ENCODE measurements around the gene IPO11. TPM values are rescaled to one million over a fixed set of nuclear protein-coding genes. Genes with fewer than 3 reads are reported as not detected.

Gene IPO11
- total RNA-seq, 2 experiments from 2014 or later = 36.9 to 38.0 TPM

GRCh38 chr5:62568800-62569432, 156.4 kb downstream of the IPO11 start:
- no peak for ATAC-seq
- CTCF ChIA-PET = interaction anchor here (0.6 to 1.0 kb wide), 4 partner anchors 9 to 264 kb away, joined by 3 to 4 read pairs (median 3); no protein-coding TSS in a partner anchor
- H3K4me3 Mint-ChIP-seq = no peak overlapping the region
- H3K36me3 Mint-ChIP-seq = peaks cover 53% of the 10 kb centered on the region
- DNase-seq = no peak
- no peaks in the 10 kb centered on the region for H3K27me3 Mint-ChIP-seq
- no peak overlapping the region for H3K27ac Mint-ChIP-seq
- peaks cover 6% of the 10 kb centered on the region for H3K4me1 Mint-ChIP-seq
- peaks cover 6% of the 10 kb centered on the region for H3K9me3 Mint-ChIP-seq (ENCODE audit: low read depth)

DNA sequence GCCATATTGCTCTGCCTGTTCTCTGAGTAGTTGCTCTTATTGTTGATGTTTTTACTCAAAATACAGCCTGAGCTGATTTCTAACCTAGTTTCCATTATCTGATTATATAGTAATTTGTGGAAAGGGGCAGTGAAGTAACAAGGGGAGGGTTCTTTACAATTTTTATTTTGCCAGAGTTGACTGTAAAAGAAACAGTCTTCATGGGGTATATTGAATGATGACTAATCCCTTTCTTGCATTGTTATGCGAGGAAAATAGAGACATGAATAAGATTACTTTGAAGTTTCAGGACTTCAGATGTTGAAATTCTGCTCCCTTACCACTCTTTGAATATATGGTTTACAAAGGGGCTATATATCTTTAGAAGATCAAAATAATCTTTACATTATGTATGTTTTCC, 156.9 kb downstream of the IPO11 start:
- H3K4me1 Mint-ChIP-seq = peaks cover 9% of the 10 kb centered on the region
- no peak overlapping the region for H3K27ac Mint-ChIP-seq
- ATAC-seq (no peak), DNase-seq (no peak)
- peaks cover 51% of the 10 kb centered on the region for H3K36me3 Mint-ChIP-seq
- CTCF ChIA-PET = no interaction called here
- no peaks in the 10 kb centered on the region for H3K27me3 Mint-ChIP-seq
- peaks cover 6% of the 10 kb centered on the region for H3K9me3 Mint-ChIP-seq (ENCODE audit: low read depth)
- no peak overlapping the region for H3K4me3 Mint-ChIP-seq

DNA sequence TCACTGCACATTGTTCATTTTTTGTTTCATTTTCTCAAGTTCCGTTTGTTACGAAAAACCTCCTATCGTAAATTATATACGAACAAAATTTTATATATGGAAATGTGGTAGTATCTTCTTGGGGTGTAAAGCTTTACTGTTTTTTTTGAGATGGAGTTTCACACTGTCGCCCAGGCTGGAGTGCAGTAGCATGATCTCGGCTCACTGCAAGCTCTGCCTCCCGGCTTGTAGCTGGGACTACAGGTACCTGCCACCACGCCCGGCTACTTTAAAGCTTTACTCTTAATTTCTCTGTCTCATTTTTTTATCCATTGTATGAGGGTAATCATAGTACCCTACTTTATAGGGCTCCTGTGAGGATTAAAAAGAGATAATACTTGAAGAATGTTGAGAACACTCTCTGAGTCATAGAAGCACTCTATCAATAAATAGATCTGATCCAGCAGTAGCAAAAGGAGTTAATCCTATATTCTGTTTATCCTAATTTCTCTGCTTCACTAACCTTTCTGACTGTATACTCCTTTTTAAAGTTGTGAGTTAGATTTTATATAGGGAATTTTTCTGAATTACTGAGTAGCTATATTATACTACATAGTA, 160.5 kb downstream of the IPO11 start:
- Mint-ChIP-seq H3K9me3 (ENCODE audit: low read depth) (no peaks in the 10 kb centered on the region), H3K4me3 (no peak overlapping the region), H3K4me1 (peaks cover 29% of the 10 kb centered on the region), H3K27me3 (no peaks in the 10 kb centered on the region), H3K36me3 (peaks cover 29% of the 10 kb centered on the region), H3K27ac (no peak overlapping the region)
- CTCF ChIA-PET = no interaction called here
- DNase-seq (no peak), ATAC-seq (no peak)

DNA sequence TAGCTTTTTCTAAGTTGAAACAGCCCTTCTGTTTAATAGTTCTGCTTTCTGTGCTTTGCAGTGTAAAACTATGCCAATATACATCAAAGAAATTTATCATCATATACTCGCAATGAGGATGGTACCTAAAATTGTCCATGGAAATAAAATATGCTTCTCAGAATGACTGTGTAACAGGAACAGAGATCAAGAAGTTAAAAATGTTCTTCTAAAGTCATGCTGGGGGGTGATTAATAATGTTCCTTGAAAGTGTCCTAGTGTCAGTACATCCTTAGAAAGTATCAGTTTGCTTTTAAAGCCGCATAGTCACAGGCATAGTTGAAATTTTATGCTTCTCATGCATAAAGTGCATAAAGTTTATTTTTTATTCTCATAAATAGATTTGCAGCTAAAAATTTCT, 162.0 kb downstream of the IPO11 start:
- no peak for ATAC-seq

GRCh38 chr5:62575066-62575465, 162.5 kb downstream of the IPO11 start:
- Mint-ChIP-seq H3K36me3 (peaks cover 17% of the 10 kb centered on the region), H3K27ac (no peak overlapping the region), H3K9me3 (ENCODE audit: low read depth) (no peaks in the 10 kb centered on the region), H3K4me3 (no peak overlapping the region), H3K27me3 (no peaks in the 10 kb centered on the region), H3K4me1 (peaks cover 29% of the 10 kb centered on the region)
- ATAC-seq (no peak), DNase-seq (no peak)
- CTCF ChIA-PET = no interaction called here

More for the DNA sequence above, 162.0 kb downstream of the IPO11 start:
- DNase-seq = no peak
- Mint-ChIP-seq H3K36me3 (peaks cover 17% of the 10 kb centered on the region), H3K4me3 (no peak overlapping the region), H3K27ac (no peak overlapping the region), H3K27me3 (no peaks in the 10 kb centered on the region), H3K4me1 (peaks cover 29% of the 10 kb centered on the region), H3K9me3 (ENCODE audit: low read depth) (no peaks in the 10 kb centered on the region)
- CTCF ChIA-PET = no interaction called here

GRCh38 chr5:62575489-62575888, 162.9 kb downstream of the IPO11 start:
- Mint-ChIP-seq H3K27me3 (no peaks in the 10 kb centered on the region), H3K27ac (no peak overlapping the region), H3K4me3 (no peak overlapping the region), H3K9me3 (ENCODE audit: low read depth) (no peaks in the 10 kb centered on the region), H3K36me3 (peaks cover 13% of the 10 kb centered on the region), H3K4me1 (peaks cover 29% of the 10 kb centered on the region)
- CTCF ChIA-PET = no interaction called here
- DNase-seq (no peak), ATAC-seq (no peak)

GRCh38 chr5:62576570-62577170, 164.1 kb downstream of the IPO11 start:
- CTCF ChIA-PET = interaction anchor here (1.4 kb wide), 1 partner anchor 16 kb away, joined by 3 read pairs; no protein-coding TSS in a partner anchor
- Mint-ChIP-seq H3K9me3 (ENCODE audit: low read depth) (no peaks in the 10 kb centered on the region), H3K27me3 (no peaks in the 10 kb centered on the region), H3K4me3 (no peak overlapping the region), H3K4me1 (peaks cover 29% of the 10 kb centered on the region), H3K36me3 (peaks cover 13% of the 10 kb centered on the region), H3K27ac (peak overlapping the region; percentile 37)
- DNase-seq = no peak
- ATAC-seq = peak; percentile 29

- ATAC-seq = no peak
- peaks cover 29% of the 10 kb centered on the region for H3K4me1 Mint-ChIP-seq
- CTCF ChIA-PET = interaction anchor here (1.4 to 1.5 kb wide), 2 partner anchors 9 to 17 kb away, joined by 3 read pairs; no protein-coding TSS in a partner anchor
- H3K9me3 Mint-ChIP-seq (ENCODE audit: low read depth) = no peaks in the 10 kb centered on the region
- H3K27ac Mint-ChIP-seq = no peak overlapping the region
- no peak overlapping the region for H3K4me3 Mint-ChIP-seq
- DNase-seq = no peak
- H3K27me3 Mint-ChIP-seq = no peaks in the 10 kb centered on the region
- H3K36me3 Mint-ChIP-seq = peaks cover 11% of the 10 kb centered on the region
Observed at GRCh38 chr5:62577488-62577887, 164.9 kb downstream of the IPO11 start.

- CTCF ChIA-PET = interaction anchor here (1.5 kb wide), 1 partner anchor 10 kb away, joined by 3 read pairs; no protein-coding TSS in a partner anchor
- H3K36me3 Mint-ChIP-seq = peaks cover 8% of the 10 kb centered on the region
- peak; percentile 97 for ATAC-seq
- peaks cover 26% of the 10 kb centered on the region for H3K4me1 Mint-ChIP-seq
- no peaks in the 10 kb centered on the region for H3K27me3 Mint-ChIP-seq
- DNase-seq = no peak
- H3K4me3 Mint-ChIP-seq = peak within 1 kb of the TSS; percentile 30
- H3K9me3 Mint-ChIP-seq (ENCODE audit: low read depth) = no peaks in the 10 kb centered on the region
- H3K27ac Mint-ChIP-seq = peak within 1 kb of the TSS; percentile 73
Observed at GRCh38 chr5:62578540-62578939, 166.0 kb downstream of the IPO11 start, which contains the start of gene LRRC70. TSS of gene LRRC70 (plus strand) at chr5:62578819. CDS start at chr5:62579439, 620 bp downstream.

GRCh38 chr5:62579761-62580160, 167.2 kb downstream of the IPO11 start:
- CTCF ChIA-PET = no interaction called here
- Mint-ChIP-seq H3K4me1 (peaks cover 21% of the 10 kb centered on the region), H3K27me3 (no peaks in the 10 kb centered on the region), H3K36me3 (peaks cover 8% of the 10 kb centered on the region), H3K9me3 (ENCODE audit: low read depth) (no peaks in the 10 kb centered on the region), H3K27ac (no peak overlapping the region), H3K4me3 (no peak overlapping the region)
- no peak for ATAC-seq
- no peak for DNase-seq

DNA sequence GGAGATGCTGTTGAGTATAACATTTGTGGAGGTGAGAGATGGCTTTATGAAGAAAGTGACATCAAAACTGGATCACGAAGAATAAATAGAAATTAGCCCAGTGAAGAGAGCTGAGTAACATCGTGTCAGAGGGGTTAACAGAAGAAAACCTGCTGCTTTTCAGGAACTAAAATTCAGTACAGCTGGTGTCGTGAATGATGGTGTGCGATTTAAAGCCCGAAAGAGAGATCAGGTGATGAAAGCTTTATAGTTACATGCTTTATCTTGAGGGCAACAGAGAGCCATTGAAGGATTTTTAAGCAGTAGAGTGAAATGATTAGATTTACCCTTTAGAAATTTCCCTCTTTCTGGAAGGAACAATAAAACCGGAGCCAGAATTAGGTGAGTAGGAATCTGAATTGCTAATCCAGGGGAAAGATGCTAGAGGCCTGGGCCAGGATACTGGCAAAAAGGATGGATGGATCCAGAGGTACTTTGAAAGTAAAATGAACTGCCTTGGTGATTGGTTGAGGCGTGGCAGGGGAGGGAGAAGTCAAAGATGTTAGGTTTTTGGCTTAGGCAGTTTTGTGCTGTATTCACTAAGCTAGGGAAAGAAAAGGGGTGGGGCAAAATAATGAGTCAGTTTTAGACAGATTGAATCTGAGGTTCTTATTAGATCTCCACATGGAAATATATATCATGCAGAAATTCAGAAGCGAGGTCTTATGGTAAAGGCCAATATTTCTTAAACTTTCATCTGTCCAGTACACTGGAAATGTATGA, 169.5 kb downstream of the IPO11 start:
- H3K36me3 Mint-ChIP-seq = peaks cover 7% of the 10 kb centered on the region
- H3K4me1 Mint-ChIP-seq = peaks cover 21% of the 10 kb centered on the region
- no peak overlapping the region for H3K4me3 Mint-ChIP-seq
- no peaks in the 10 kb centered on the region for H3K9me3 Mint-ChIP-seq (ENCODE audit: low read depth)
- no peak overlapping the region for H3K27ac Mint-ChIP-seq
- ATAC-seq (no peak), DNase-seq (no peak)
- CTCF ChIA-PET = no interaction called here
- H3K27me3 Mint-ChIP-seq = no peaks in the 10 kb centered on the region

DNA sequence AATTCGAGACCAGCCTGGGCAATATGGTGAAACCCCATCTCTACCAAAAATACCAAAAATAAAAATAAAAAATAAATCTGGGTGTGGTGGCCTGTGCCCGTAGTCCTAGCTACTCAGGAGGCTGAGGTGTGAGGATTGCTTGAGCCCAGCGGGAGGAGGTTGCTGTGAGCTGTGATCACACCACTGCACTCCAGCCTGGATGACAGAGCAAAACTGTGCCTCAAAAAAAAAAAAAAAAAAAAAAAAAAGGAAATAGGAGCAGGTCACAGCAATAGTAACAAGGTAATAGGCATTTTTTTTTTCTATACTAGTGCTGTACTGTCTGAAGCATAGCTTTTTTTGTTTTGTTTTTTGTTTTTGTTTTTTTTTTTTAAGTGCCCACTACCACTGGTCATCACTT, 171.8 kb downstream of the IPO11 start:
- H3K36me3 Mint-ChIP-seq = peaks cover 11% of the 10 kb centered on the region
- no peak overlapping the region for H3K4me3 Mint-ChIP-seq
- H3K9me3 Mint-ChIP-seq (ENCODE audit: low read depth) = no peaks in the 10 kb centered on the region
- H3K27ac Mint-ChIP-seq = no peak overlapping the region
- CTCF ChIA-PET = no interaction called here
- no peak for DNase-seq
- H3K4me1 Mint-ChIP-seq = peaks cover 20% of the 10 kb centered on the region
- ATAC-seq = no peak
- no peaks in the 10 kb centered on the region for H3K27me3 Mint-ChIP-seq

DNA sequence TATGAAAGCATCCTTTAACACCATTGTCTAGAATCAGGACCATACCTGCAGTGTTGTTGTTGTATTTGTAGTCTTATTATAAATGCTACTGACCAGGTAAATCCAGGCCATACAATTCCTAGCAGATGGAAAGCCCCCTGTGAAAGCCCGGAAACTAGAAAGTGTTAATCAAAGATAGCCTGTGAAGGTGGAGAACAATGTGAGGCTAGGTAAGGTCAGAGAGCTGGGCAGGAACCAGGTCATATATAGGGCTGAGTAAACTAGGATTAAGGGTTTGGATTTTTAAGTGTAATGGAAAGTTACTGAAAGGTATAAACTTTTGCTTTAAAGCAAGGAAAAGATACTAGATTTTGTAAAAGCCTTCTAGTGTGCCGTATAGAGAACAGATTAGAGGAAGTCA, 172.7 kb downstream of the IPO11 start:
- peaks cover 11% of the 10 kb centered on the region for H3K36me3 Mint-ChIP-seq
- H3K27ac Mint-ChIP-seq = peak overlapping the region; percentile 31
- no peak for DNase-seq
- ATAC-seq = peak; percentile 39
- CTCF ChIA-PET = no interaction called here
- H3K9me3 Mint-ChIP-seq (ENCODE audit: low read depth) = no peaks in the 10 kb centered on the region
- H3K27me3 Mint-ChIP-seq = no peaks in the 10 kb centered on the region
- peaks cover 20% of the 10 kb centered on the region for H3K4me1 Mint-ChIP-seq
- H3K4me3 Mint-ChIP-seq = no peak overlapping the region

All from activated CD8-positive, alpha-beta memory T cell treated with anti-CD3 and anti-CD28 coated beads, Interleukin-2, amount 10 ng/mL, durations not matched to agents 7 days and 5 days (primary cell).